ENCODE measurements around the gene BLID.

Gene BLID

DNA sequence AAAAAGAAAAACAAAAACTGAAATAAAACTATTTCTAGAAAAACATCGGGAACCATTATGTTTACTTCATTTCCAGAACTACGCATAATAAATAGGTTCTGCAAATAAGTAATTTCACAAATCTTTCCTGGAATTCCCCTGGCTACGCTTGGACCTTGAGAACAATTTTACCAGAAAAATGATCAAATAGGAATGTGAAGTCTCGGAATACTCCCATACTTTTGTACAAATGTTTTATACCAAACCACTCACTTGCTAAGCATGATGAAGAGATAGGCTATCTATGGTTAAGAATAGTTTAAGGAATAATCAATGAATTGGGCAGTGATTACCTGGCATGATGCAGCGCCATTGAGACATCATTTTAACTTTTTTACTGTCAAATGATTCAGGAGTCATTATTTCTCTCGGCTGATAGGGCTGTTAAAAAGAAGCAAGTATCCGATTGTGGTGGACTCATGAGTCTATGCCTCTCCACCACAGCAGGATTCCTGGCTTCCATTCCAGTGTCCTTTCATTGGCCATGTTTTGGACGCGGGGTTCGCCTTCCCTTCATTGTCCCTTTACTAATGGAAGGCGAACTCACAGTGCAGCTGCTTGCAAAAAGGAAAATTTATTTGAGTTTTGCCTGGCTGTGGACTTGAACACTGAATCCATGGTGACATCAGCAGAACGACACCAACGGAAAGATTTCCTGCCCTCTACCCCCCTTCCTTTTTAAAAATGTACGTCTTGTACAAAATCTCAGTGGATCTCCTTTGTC is 39.9 kb upstream of the BLID start:
- DNase-seq (ENCODE audit: low read depth, low spot score): no peak
- no peak overlapping the region for H3K4me3 ChIP-seq (ENCODE audit: low read length)
- no CpG with 5 or more reads among the region's 14 CpGs for WGBS (ENCODE audit: insufficient coverage, insufficient read length)
- no peaks in the 10 kb centered on the region for H3K4me1 ChIP-seq (ENCODE audit: control insufficient read depth, insufficient read depth, low read length)
- H3K27ac ChIP-seq (ENCODE audit: low read length): no peak overlapping the region
- no peaks in the 10 kb centered on the region for H3K9me3 ChIP-seq (ENCODE audit: control insufficient read depth, insufficient read depth, low read length)
- H3K27me3 ChIP-seq (ENCODE audit: control insufficient read depth, insufficient read depth, low read length): no peaks in the 10 kb centered on the region
- H3K36me3 ChIP-seq (ENCODE audit: control insufficient read depth, insufficient read depth, low read length): no peaks in the 10 kb centered on the region

DNA sequence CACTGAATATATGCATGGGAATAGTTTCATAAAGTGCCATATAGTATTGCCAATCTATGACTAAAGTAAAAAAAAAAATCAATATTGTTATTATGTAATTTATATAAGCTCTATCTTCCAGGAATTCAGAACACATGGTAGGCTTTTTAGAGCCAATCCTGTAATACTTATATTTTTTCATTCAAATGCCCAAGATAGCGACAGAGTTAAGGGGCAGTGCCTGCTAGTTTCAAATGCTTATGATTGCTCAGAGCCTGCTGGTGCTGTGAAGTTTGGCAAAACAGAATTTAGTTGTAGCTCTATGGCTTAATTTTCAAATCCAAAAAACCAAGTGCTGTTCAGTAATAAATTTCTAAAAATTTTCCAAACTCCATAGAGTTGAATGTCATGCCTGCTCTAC is 39.0 kb upstream of the BLID start:
- Histone ChIP-seq H3K4me1 (ENCODE audit: control insufficient read depth, insufficient read depth, low read length) (no peaks in the 10 kb centered on the region), H3K27me3 (ENCODE audit: control insufficient read depth, insufficient read depth, low read length) (no peaks in the 10 kb centered on the region), H3K36me3 (ENCODE audit: control insufficient read depth, insufficient read depth, low read length) (no peaks in the 10 kb centered on the region), H3K9me3 (ENCODE audit: control insufficient read depth, insufficient read depth, low read length) (no peaks in the 10 kb centered on the region), H3K4me3 (ENCODE audit: low read length) (no peak overlapping the region), H3K27ac (ENCODE audit: low read length) (no peak overlapping the region)
- no CpG with 5 or more reads among the region's 1 CpG for WGBS (ENCODE audit: insufficient coverage, insufficient read length)
- DNase-seq (ENCODE audit: low read depth, low spot score): no peak

DNA sequence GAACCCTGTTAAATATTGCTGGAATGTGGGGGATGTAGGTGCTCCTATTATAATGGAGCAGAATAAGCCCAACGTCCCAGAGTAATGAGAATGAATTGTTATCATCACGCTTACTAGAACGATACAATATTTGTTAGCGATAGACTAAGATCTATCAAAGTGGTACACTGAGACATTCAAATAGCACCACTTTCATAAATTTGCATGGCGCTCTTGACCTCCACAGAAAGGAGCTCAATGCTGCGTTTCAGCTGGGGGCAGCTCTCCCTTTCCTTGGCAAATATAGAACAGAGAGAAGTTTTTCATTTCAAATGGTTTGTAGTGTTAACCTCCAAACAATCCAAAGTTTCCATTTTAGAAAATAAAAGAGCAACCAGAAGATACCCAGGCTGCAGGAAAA is 38.2 kb upstream of the BLID start:
- no peaks in the 10 kb centered on the region for H3K36me3 ChIP-seq (ENCODE audit: control insufficient read depth, insufficient read depth, low read length)
- no CpG with 5 or more reads among the region's 6 CpGs for WGBS (ENCODE audit: insufficient coverage, insufficient read length)
- no peaks in the 10 kb centered on the region for H3K4me1 ChIP-seq (ENCODE audit: control insufficient read depth, insufficient read depth, low read length)

DNA sequence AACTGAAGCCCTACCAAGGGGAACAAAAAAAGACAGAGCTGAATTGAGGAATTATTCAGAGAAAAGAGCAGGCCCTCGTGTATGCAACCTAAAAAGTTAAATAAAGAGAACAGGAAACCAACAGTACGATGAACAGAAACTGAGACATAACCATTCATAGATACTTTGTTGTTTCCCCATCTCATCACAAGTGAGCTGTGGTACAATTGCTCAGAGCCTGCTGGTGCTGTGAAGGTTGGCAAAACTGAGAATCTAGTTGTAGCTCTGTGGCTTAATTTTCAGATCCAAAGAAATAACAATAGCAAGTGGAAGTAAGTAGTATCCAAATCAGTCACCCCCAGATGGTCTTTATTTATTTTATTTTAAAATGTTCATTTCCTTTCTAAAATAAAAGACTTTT is 37.7 kb upstream of the BLID start:
- no peak overlapping the region for H3K27ac ChIP-seq (ENCODE audit: low read length)
- H3K36me3 ChIP-seq (ENCODE audit: control insufficient read depth, insufficient read depth, low read length): no peaks in the 10 kb centered on the region
- no CpG with 5 or more reads among the region's 2 CpGs for WGBS (ENCODE audit: insufficient coverage, insufficient read length)
- H3K4me1 ChIP-seq (ENCODE audit: control insufficient read depth, insufficient read depth, low read length): no peaks in the 10 kb centered on the region
- no peak overlapping the region for H3K4me3 ChIP-seq (ENCODE audit: low read length)
- H3K9me3 ChIP-seq (ENCODE audit: control insufficient read depth, insufficient read depth, low read length): no peaks in the 10 kb centered on the region
- no peaks in the 10 kb centered on the region for H3K27me3 ChIP-seq (ENCODE audit: control insufficient read depth, insufficient read depth, low read length)
- DNase-seq (ENCODE audit: low read depth, low spot score): no peak

More for the DNA sequence above, 38.2 kb upstream of the BLID start:
- Histone ChIP-seq H3K27me3 (ENCODE audit: control insufficient read depth, insufficient read depth, low read length) (no peaks in the 10 kb centered on the region), H3K4me3 (ENCODE audit: low read length) (no peak overlapping the region), H3K27ac (ENCODE audit: low read length) (no peak overlapping the region), H3K9me3 (ENCODE audit: control insufficient read depth, insufficient read depth, low read length) (no peaks in the 10 kb centered on the region)
- no peak for DNase-seq (ENCODE audit: low read depth, low spot score)

DNA sequence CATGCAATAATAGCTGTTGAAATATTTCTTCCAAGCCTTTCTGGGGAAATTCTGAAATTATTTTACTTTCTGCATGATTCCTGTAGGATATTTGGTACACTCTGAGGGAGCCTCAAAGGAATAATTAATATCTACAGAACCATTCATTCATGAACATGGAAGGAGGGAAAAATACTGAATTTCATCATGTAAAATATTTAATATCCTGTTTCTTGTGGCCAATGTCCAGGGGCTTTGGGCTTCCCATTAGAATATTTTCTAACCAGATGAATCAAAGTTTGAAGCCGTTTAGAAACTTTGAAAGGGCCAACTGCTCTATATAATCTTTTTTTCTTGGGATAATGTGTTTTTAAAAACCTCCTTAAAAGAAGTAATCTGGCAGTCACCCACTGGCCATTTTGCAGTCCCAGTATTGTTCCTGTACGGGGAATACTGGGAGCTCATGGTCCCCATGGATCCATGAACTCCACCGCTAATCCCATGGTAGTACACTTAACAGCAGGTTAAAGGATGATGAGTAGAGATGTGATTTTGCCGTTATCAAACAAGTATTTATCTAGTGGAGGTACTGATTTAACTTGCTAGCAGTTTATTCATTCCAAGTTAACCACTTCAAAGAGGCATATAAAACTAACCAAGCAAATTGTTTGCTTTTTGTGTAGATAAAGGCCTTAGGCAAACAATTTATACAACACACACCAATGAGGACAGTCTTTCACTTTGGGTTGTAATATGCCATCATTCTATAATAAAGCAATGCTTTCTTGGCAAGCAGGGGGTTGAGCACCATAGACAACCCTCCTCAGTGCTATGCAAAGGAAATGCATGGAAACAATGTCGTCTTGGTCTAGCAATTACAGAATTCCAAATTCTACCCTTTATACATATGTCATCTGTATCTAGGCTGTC is 34.5 kb upstream of the BLID start:
- Histone ChIP-seq H3K27me3 (ENCODE audit: control insufficient read depth, insufficient read depth, low read length) (no peaks in the 10 kb centered on the region), H3K27ac (ENCODE audit: low read length) (no peak overlapping the region), H3K9me3 (ENCODE audit: control insufficient read depth, insufficient read depth, low read length) (no peaks in the 10 kb centered on the region), H3K4me3 (ENCODE audit: low read length) (no peak overlapping the region), H3K36me3 (ENCODE audit: control insufficient read depth, insufficient read depth, low read length) (no peaks in the 10 kb centered on the region), H3K4me1 (ENCODE audit: control insufficient read depth, insufficient read depth, low read length) (no peaks in the 10 kb centered on the region)
- DNase-seq (ENCODE audit: low read depth, low spot score): no peak
- WGBS (ENCODE audit: insufficient coverage, insufficient read length): no CpG with 5 or more reads among the region's 5 CpGs

DNA sequence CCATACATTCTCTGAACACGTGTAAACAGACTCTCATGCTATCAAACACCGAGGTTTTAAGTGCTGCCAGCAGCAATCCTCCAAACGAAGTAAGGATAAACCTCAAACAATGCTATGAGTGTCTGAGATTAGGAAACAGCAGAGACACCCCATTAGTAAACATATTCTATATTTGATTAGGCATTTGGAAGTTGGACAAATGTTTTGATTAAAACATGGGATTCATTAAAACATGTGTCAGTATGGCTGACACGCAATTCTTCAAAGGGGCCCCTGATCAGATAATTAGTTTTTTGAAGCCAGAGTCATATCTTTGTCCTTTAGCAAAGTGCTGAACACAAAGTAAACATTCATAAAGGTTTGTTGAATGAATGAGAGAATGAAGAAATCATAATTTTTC is 33.2 kb upstream of the BLID start:
- WGBS (ENCODE audit: insufficient coverage, insufficient read length): no CpG with 5 or more reads among the region's 4 CpGs
- H3K36me3 ChIP-seq (ENCODE audit: control insufficient read depth, insufficient read depth, low read length): no peaks in the 10 kb centered on the region
- H3K27ac ChIP-seq (ENCODE audit: low read length): no peak overlapping the region

DNA sequence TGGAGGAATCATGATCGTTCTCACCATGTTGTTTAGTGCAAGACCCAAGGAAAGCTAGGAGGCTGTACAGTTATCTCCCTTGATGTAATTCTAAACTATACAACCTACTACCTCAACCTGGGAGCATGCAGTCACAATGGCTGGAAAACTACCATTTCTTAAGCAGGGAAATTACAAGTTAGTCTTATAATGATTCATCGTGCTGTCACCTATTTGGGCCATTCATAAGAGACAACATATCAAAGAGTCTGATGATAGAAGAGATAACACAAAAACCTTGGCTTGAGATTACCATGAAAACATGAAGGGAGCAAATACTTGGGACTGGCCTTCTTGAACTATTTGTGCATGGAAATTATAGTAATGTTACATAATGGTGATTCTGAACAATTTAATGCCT is 30.5 kb upstream of the BLID start:
- Histone ChIP-seq H3K4me1 (ENCODE audit: control insufficient read depth, insufficient read depth, low read length) (no peaks in the 10 kb centered on the region), H3K27ac (ENCODE audit: low read length) (no peak overlapping the region), H3K4me3 (ENCODE audit: low read length) (no peak overlapping the region), H3K9me3 (ENCODE audit: control insufficient read depth, insufficient read depth, low read length) (no peaks in the 10 kb centered on the region), H3K36me3 (ENCODE audit: control insufficient read depth, insufficient read depth, low read length) (no peaks in the 10 kb centered on the region), H3K27me3 (ENCODE audit: control insufficient read depth, insufficient read depth, low read length) (no peaks in the 10 kb centered on the region; the same call in 1 of the 2 replicates)
- no peak for DNase-seq (ENCODE audit: low read depth, low spot score)
- no CpG with 5 or more reads among the region's 2 CpGs for WGBS (ENCODE audit: insufficient coverage, insufficient read length)

More for the DNA sequence above, 33.2 kb upstream of the BLID start:
- Histone ChIP-seq H3K4me3 (ENCODE audit: low read length) (no peak overlapping the region), H3K27me3 (ENCODE audit: control insufficient read depth, insufficient read depth, low read length) (no peaks in the 10 kb centered on the region), H3K9me3 (ENCODE audit: control insufficient read depth, insufficient read depth, low read length) (no peaks in the 10 kb centered on the region), H3K4me1 (ENCODE audit: control insufficient read depth, insufficient read depth, low read length) (no peaks in the 10 kb centered on the region)
- DNase-seq (ENCODE audit: low read depth, low spot score): no peak

DNA sequence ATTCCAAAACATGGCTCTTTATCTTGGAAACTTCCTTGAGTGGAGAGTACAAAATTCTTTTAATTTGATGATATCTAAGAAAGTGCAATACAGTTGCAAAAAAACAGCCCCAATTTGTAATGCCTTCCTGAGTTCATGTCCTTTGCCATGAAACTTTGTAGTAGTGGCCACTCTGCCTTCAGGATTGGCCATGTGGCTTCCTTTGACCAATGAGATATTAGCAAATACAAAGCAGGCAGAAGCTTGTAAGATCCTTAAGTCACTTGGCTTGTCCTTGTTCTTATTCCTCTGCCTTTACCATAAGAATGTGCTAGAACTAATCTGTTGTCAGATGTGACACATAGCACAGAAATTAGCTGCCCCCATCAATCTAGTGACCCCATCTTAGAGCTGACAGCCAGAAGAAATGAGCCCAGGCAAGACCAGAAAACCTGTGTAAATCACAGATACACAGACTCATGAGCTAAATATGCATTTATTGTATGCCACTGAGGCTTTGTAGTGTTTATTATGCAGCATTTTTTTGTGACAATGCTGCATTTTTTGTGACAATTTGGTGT is 29.8 kb upstream of the BLID start:
- H3K4me1 ChIP-seq (ENCODE audit: control insufficient read depth, insufficient read depth, low read length): no peaks in the 10 kb centered on the region
- H3K9me3 ChIP-seq (ENCODE audit: control insufficient read depth, insufficient read depth, low read length): no peaks in the 10 kb centered on the region
- H3K27ac ChIP-seq (ENCODE audit: low read length): no peak overlapping the region
- no peak for DNase-seq (ENCODE audit: low read depth, low spot score)
- no peak overlapping the region for H3K4me3 ChIP-seq (ENCODE audit: low read length)
- H3K27me3 ChIP-seq (ENCODE audit: control insufficient read depth, insufficient read depth, low read length): no peaks in the 10 kb centered on the region; the same call in 1 of the 2 replicates
- H3K36me3 ChIP-seq (ENCODE audit: control insufficient read depth, insufficient read depth, low read length): no peaks in the 10 kb centered on the region

DNA sequence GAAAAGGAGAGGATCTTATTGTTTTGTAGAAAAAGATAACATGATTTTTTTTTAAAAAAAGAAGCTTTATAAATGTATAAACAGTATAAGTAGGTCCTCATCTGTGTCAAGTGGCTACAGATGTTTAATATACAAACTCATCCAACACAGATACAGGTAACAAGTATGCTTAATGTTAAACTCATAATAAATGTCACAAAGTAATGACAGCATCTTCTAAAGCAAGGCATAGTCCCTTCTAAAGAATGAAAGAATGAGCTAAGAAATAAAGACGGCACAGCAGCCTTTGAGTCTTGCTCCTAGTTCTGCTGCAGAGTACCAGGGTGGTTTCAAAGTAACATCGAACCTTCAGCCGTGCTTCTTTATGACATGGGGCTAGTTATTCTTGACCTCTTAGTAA is 28.7 kb upstream of the BLID start:
- no peak overlapping the region for H3K4me3 ChIP-seq (ENCODE audit: low read length)
- DNase-seq (ENCODE audit: low read depth, low spot score): no peak
- WGBS (ENCODE audit: insufficient coverage, insufficient read length): no CpG with 5 or more reads among the region's 3 CpGs

DNA sequence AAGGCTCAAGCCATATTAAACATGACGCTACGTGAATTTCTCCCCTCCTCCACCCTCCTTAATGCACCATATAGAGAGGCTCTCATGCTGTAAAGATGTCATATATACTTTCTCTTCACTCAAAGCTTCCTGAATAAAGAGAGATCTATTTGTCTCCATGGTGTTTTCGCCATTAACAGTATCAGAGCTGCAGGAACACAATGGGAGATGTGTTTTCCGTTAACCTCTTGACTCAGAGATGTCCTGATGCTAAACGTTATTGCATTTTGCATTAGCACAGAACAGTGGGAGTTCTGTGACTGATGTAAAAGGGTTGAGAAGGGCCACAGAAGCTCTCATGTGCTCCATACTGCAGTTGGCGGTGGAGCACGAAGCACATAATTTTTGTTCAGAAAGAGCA is 25.7 kb upstream of the BLID start:
- no peak overlapping the region for H3K4me3 ChIP-seq (ENCODE audit: low read length)
- H3K9me3 ChIP-seq (ENCODE audit: control insufficient read depth, insufficient read depth, low read length): no peaks in the 10 kb centered on the region
- H3K36me3 ChIP-seq (ENCODE audit: control insufficient read depth, insufficient read depth, low read length): no peaks in the 10 kb centered on the region
- no peak overlapping the region for H3K27ac ChIP-seq (ENCODE audit: low read length)
- H3K4me1 ChIP-seq (ENCODE audit: control insufficient read depth, insufficient read depth, low read length): no peaks in the 10 kb centered on the region
- DNase-seq (ENCODE audit: low read depth, low spot score): no peak
- peaks cover 3% of the 10 kb centered on the region; the same call in 1 of the 2 replicates for H3K27me3 ChIP-seq (ENCODE audit: control insufficient read depth, insufficient read depth, low read length)
- WGBS (ENCODE audit: insufficient coverage, insufficient read length): no CpG with 5 or more reads among the region's 7 CpGs

More for the DNA sequence above, 28.7 kb upstream of the BLID start:
- Histone ChIP-seq H3K27ac (ENCODE audit: low read length) (no peak overlapping the region), H3K27me3 (ENCODE audit: control insufficient read depth, insufficient read depth, low read length) (peaks cover 2% of the 10 kb centered on the region; the same call in 1 of the 2 replicates), H3K9me3 (ENCODE audit: control insufficient read depth, insufficient read depth, low read length) (no peaks in the 10 kb centered on the region), H3K36me3 (ENCODE audit: control insufficient read depth, insufficient read depth, low read length) (no peaks in the 10 kb centered on the region), H3K4me1 (ENCODE audit: control insufficient read depth, insufficient read depth, low read length) (no peaks in the 10 kb centered on the region)

Measured in iPS DF 6.9 (cell line).